GM18907 (cell line): ENCODE measurements around the gene ADCY1.

Experiments used
- ATAC-seq: cut with Tn5 transposase; IDR thresholded peaks from one replicate; pipeline ENCODE4 v1.9.1; 2021; ENCODE audit warnings: mild to moderate bottlenecking, moderate library complexity; ENCODE audit not compliant: unreplicated experiment

The ADCY1 gene

GRCh38 chr7:45663167-45663921 lies 89.2 kb downstream of the ADCY1 start:
- ATAC-seq, result no peak

- ATAC-seq, result no peak
Measured at GRCh38 chr7:45663965-45664633, 89.9 kb downstream of the ADCY1 start.

- ATAC-seq, result no peak
Measured at GRCh38 chr7:45665172-45665571, 91.0 kb downstream of the ADCY1 start.

GRCh38 chr7:45670227-45670626 lies 96.1 kb downstream of the ADCY1 start:
- ATAC-seq, result no peak

GRCh38 chr7:45670717-45671116 lies 96.5 kb downstream of the ADCY1 start:
- no peak for ATAC-seq

- ATAC-seq, result no peak
Measured at GRCh38 chr7:45677311-45677900, 103.2 kb downstream of the ADCY1 start.

- no peak for ATAC-seq
Measured at GRCh38 chr7:45679516-45679915, 105.3 kb downstream of the ADCY1 start.

GRCh38 chr7:45680776-45681175 lies 106.6 kb downstream of the ADCY1 start:
- no peak for ATAC-seq

GRCh38 chr7:45681596-45682357 lies 107.6 kb downstream of the ADCY1 start:
- no peak for ATAC-seq

- ATAC-seq, result no peak
Measured at GRCh38 chr7:45682358-45682735, 108.2 kb downstream of the ADCY1 start.

GRCh38 chr7:45682836-45683555 lies 108.8 kb downstream of the ADCY1 start:
- no peak for ATAC-seq

- ATAC-seq, result no peak
Measured at GRCh38 chr7:45683556-45684148, 109.5 kb downstream of the ADCY1 start.

- no peak for ATAC-seq
Measured at GRCh38 chr7:45684910-45685618, 110.9 kb downstream of the ADCY1 start.

GRCh38 chr7:45685619-45686240 lies 111.6 kb downstream of the ADCY1 start:
- ATAC-seq, result no peak

- ATAC-seq, result no peak
Measured at GRCh38 chr7:45686441-45687184, 112.4 kb downstream of the ADCY1 start.

GRCh38 chr7:45687185-45687560 lies 113.0 kb downstream of the ADCY1 start:
- ATAC-seq, result no peak

GRCh38 chr7:45687721-45688120 lies 113.6 kb downstream of the ADCY1 start:
- no peak for ATAC-seq

GRCh38 chr7:45688382-45688781 lies 114.2 kb downstream of the ADCY1 start:
- no peak for ATAC-seq
